Endodermal cell (in vitro differentiated cells): Measurements from ENCODE around the gene NOP16. TPM values are rescaled to one million over a fixed set of nuclear protein-coding genes. Genes with fewer than 3 reads are reported as not detected.
A peak's percentile ranks its signal among the peaks of the same experiment; 100 is the strongest.

Experiments
- DNase-seq: peaks from one replicate; pipeline ENCODE4 v3.0.0-alpha.2; 2017
- H3K27ac ChIP-seq: 2 replicates; pipeline ENCODE4 v1.5.1; 2013; ENCODE audit warnings: mild to moderate bottlenecking, low read depth, low read length, moderate library complexity
- H3K27me3 ChIP-seq: 2 replicates; pipeline ENCODE4 v1.6.1; 2013; ENCODE audit warnings: mild to moderate bottlenecking, low read length, moderate library complexity; ENCODE audit not compliant: insufficient read depth, control insufficient read depth, poor library complexity, severe bottlenecking
- H3K36me3 ChIP-seq: 2 replicates; pipeline ENCODE4 v1.7.0; 2013; ENCODE audit warnings: mild to moderate bottlenecking, low read length, moderate library complexity; ENCODE audit not compliant: control insufficient read depth, insufficient read depth
- H3K4me1 ChIP-seq: one replicate; pipeline ENCODE4 v1.7.0; 2013; ENCODE audit warnings: low read length; ENCODE audit not compliant: control insufficient read depth, insufficient read depth
- H3K4me3 ChIP-seq: 2 replicates; pipeline ENCODE4 v1.5.1; 2013; ENCODE audit warnings: mild to moderate bottlenecking, low read length, moderate library complexity
- H3K9ac ChIP-seq: 2 replicates; pipeline ENCODE4 v1.6.1; 2013; ENCODE audit warnings: mild to moderate bottlenecking, low read length, moderate library complexity; ENCODE audit not compliant: poor library complexity, severe bottlenecking; ENCODE audit errors: extremely low read depth
- H3K9me3 ChIP-seq: 2 replicates; pipeline ENCODE4 v1.6.1; 2013; ENCODE audit warnings: mild to moderate bottlenecking, low read length, moderate library complexity; ENCODE audit not compliant: control insufficient read depth
- H3K27ac Mint-ChIP-seq: 2 replicates; pipeline ENCODE4 v1.8.0; 2020; ENCODE audit warnings: mixed read lengths
- H3K27me3 Mint-ChIP-seq: 2 replicates; pipeline ENCODE4 v1.8.0; 2021; ENCODE audit warnings: mild to moderate bottlenecking, mixed read lengths; ENCODE audit not compliant: insufficient read depth
- H3K36me3 Mint-ChIP-seq: 2 replicates; pipeline ENCODE4 v1.8.0; 2020; ENCODE audit warnings: low read depth, mixed read lengths
- H3K4me1 Mint-ChIP-seq: 2 replicates; pipeline ENCODE4 v1.8.0; 2020; ENCODE audit warnings: mixed read lengths
- H3K4me3 Mint-ChIP-seq: 2 replicates; pipeline ENCODE4 v1.8.0; 2020; ENCODE audit warnings: mild to moderate bottlenecking, moderate library complexity, mixed read lengths
- H3K9me3 Mint-ChIP-seq: 2 replicates; pipeline ENCODE4 v1.8.0; 2020; ENCODE audit warnings: mild to moderate bottlenecking, mixed read lengths
- CTCF ChIP-seq: fragments of 200-600 bp; sonication (generic); conservative IDR thresholded peaks from 2 replicates; pipeline ENCODE4 v1.5.0; 2021; ENCODE audit warnings: antibody characterized with exemption, mild to moderate bottlenecking
- whole genome bisulfite sequencing, 2 experiments: methylation state at CpG; one replicate each; pipeline versions ENCODE4 v1.1.5 to v1.1.7; 2013; ENCODE audit warnings: missing lambda C conversion rate in 2 of 2, mixed read lengths in 1 of 2; ENCODE audit not compliant: insufficient coverage in 1 of 2, insufficient read length in 1 of 2; 5-methylcytosine and 5-hydroxymethylcytosine counted together
- total RNA-seq, 2 donors: library from RNA; stranded (reverse); fragmentation: NEBNext Ultra II Directional in 1 of 2; extraction: Animal tissue kit (Norgen Biotek cat#: 25700) in 1 of 2; gene quantifications; 2 replicates in 1 of 2; 3 replicates in 1 of 2; pipeline ENCODE4 v1.2.1, GENCODE V29; 2021

The NOP16 gene
- total RNA-seq, 2 donors from 2014 or later = 18.6 to 31.3 TPM

GRCh38 chr5:176359658-176360057 lies 28.7 kb downstream of the NOP16 start:
- WGBS, 2 experiments = 90 to 98% methylated on average over 3 to 4 of the region's 4 CpGs
- Mint-ChIP-seq H3K36me3 (peaks cover 46% of the 10 kb centered on the region), H3K4me3 (peak overlapping the region; percentile 94), H3K9me3 (no peaks in the 10 kb centered on the region), H3K27me3 (peaks cover 30% of the 10 kb centered on the region), H3K27ac (no peak overlapping the region), H3K4me1 (peaks cover 14% of the 10 kb centered on the region)
- no peak overlapping the region for H3K9ac ChIP-seq
- no peak overlapping the region for H3K27ac ChIP-seq
- no peak for DNase-seq
- H3K9me3 ChIP-seq = no peaks in the 10 kb centered on the region
- H3K36me3 ChIP-seq = peaks cover 45% of the 10 kb centered on the region
- no peaks in the 10 kb centered on the region for H3K4me1 ChIP-seq
- no peak for TF ChIP-seq CTCF
- H3K27me3 ChIP-seq = peaks cover 26% of the 10 kb centered on the region
- H3K4me3 ChIP-seq = peak overlapping the region; percentile 74

- H3K9me3 Mint-ChIP-seq = no peaks in the 10 kb centered on the region
- TF ChIP-seq CTCF = no peak
- H3K9ac ChIP-seq = no peak overlapping the region
- no peak overlapping the region for H3K27ac ChIP-seq
- 91 to 100% methylated on average over 2 to 3 of the region's 3 CpGs for WGBS, 2 experiments
- H3K27ac Mint-ChIP-seq = peak overlapping the region; percentile 30
- H3K4me1 Mint-ChIP-seq = peaks cover 14% of the 10 kb centered on the region
- peaks cover 78% of the 10 kb centered on the region for H3K36me3 Mint-ChIP-seq
- H3K4me1 ChIP-seq = no peaks in the 10 kb centered on the region
- H3K36me3 ChIP-seq = peaks cover 80% of the 10 kb centered on the region
- no peak overlapping the region for H3K4me3 Mint-ChIP-seq
- H3K9me3 ChIP-seq = no peaks in the 10 kb centered on the region
- no peaks in the 10 kb centered on the region for H3K27me3 Mint-ChIP-seq
- no peak overlapping the region for H3K4me3 ChIP-seq
- DNase-seq = no peak
- no peaks in the 10 kb centered on the region for H3K27me3 ChIP-seq
Observed at GRCh38 chr5:176356179-176356566, 32.2 kb downstream of the NOP16 start.

GRCh38 chr5:176355400-176356178 lies 32.8 kb downstream of the NOP16 start:
- peaks cover 14% of the 10 kb centered on the region for H3K4me1 Mint-ChIP-seq
- peaks cover 82% of the 10 kb centered on the region for H3K36me3 Mint-ChIP-seq
- WGBS, 2 experiments = 92 to 97% methylated on average over 15 to 16 of the region's 16 CpGs
- H3K9me3 ChIP-seq = no peaks in the 10 kb centered on the region
- no peak overlapping the region for H3K4me3 ChIP-seq
- no peaks in the 10 kb centered on the region for H3K27me3 ChIP-seq
- peak; percentile 66 for TF ChIP-seq CTCF
- H3K9ac ChIP-seq = no peak overlapping the region
- H3K27ac Mint-ChIP-seq = peak overlapping the region; percentile 30
- H3K9me3 Mint-ChIP-seq = no peaks in the 10 kb centered on the region
- H3K27me3 Mint-ChIP-seq = no peaks in the 10 kb centered on the region
- H3K36me3 ChIP-seq = peaks cover 86% of the 10 kb centered on the region
- H3K27ac ChIP-seq = no peak overlapping the region
- H3K4me1 ChIP-seq = no peaks in the 10 kb centered on the region
- H3K4me3 Mint-ChIP-seq = no peak overlapping the region
- peak; percentile 64 for DNase-seq
